ENCODE measurements around the gene DUS2. TPM values are rescaled to one million over a fixed set of nuclear protein-coding genes. Genes with fewer than 3 reads are reported as not detected.
"Not testable (repeated sequence)": the region's sequence is repeated elsewhere in the genome, so short reads cannot be mapped to it uniquely, and the experiment has no call there.

DUS2 gene
- polyA plus RNA-seq, 1 donor (not counting 4 experiments of a cell fraction or from before 2014, with no cell fraction given) = 22.9 TPM

- no peak overlapping the region for H3K4me3 ChIP-seq (ENCODE audit: control insufficient read depth in 2 of 3, extremely low read depth in 1 of 3, insufficient read depth in 2 of 3, low read depth in 1 of 3, low read length in 3 of 3)
These were observed 30.4 kb upstream of the DUS2 start for GRCh38 chr16:67992661-67993206.

GRCh38 chr16:67993207-67994039 is 29.7 kb upstream of the DUS2 start:
- DNase-seq (ENCODE audit: low read depth, low spot score) (no peak), FAIRE-seq (no peak)
- Histone ChIP-seq H3K36me3 (ENCODE audit: control insufficient read depth in 2 of 2, extremely low read depth in 1 of 2, insufficient read depth in 2 of 2, low read length in 2 of 2) (no peaks in the 10 kb centered on the region), H3K27me3 (ENCODE audit: control insufficient read depth, extremely low read depth, insufficient read depth, low read length) (no peaks in the 10 kb centered on the region), H3K4me2 (ENCODE audit: control insufficient read depth, extremely low read depth, insufficient read depth, low read depth, low read length) (peak overlapping the region; percentile 65), H4K20me1 (ENCODE audit: control insufficient read depth, extremely low read depth, insufficient read depth, low read length) (no peaks in the 10 kb centered on the region), H3K4me1 (ENCODE audit: control insufficient read depth, extremely low read depth, insufficient read depth, low read length) (peaks cover 10% of the 10 kb centered on the region), H3K27ac (ENCODE audit: control insufficient read depth, insufficient read depth, low read length) (peak overlapping the region; percentile 53), H3K9me1 (ENCODE audit: control insufficient read depth, extremely low read depth, insufficient read depth, low read length) (no peaks in the 10 kb centered on the region), H3K9ac (ENCODE audit: control insufficient read depth, extremely low read depth, insufficient read depth, low read length) (peak overlapping the region; percentile 64), H3K79me2 (ENCODE audit: control insufficient read depth, insufficient read depth, low read length) (no peaks in the 10 kb centered on the region), H2AFZ (ENCODE audit: control insufficient read depth, low read length) (peak overlapping the region; percentile 85), H3K4me3 (ENCODE audit: control insufficient read depth in 2 of 3, extremely low read depth in 1 of 3, insufficient read depth in 2 of 3, low read depth in 1 of 3, low read length in 3 of 3) (peak overlapping the region in 2 of 3 experiments; percentile 6 to 24), H3K9me3 (ENCODE audit: control insufficient read depth, low read depth, low read length) (no peaks in the 10 kb centered on the region)
- dilution Hi-C loops (cut with MboI; ENCODE audit: extremely low pct_ligation_motif_present, low sequenced_read_pairs) = no loop called here
- TF ChIP-seq EZH2 (IDR thresholded peaks at IDR 0.05; ENCODE audit: low read length) = no peak
- peak; percentile 72 to 98 (median 95) for TF ChIP-seq CTCF (optimal IDR thresholded peaks at IDR 0.05 in 1 of 3, IDR thresholded peaks at IDR 0.05 in 1 of 3, conservative IDR thresholded peaks at IDR 0.05 in 1 of 3; ENCODE audit: extremely low read depth in 1 of 3, insufficient read depth in 2 of 3, low read length in 3 of 3)

More at GRCh38 chr16:67992661-67993206, 30.4 kb upstream of the DUS2 start:
- H3K9ac ChIP-seq (ENCODE audit: control insufficient read depth, extremely low read depth, insufficient read depth, low read length) = no peak overlapping the region
- H3K27me3 ChIP-seq (ENCODE audit: control insufficient read depth, extremely low read depth, insufficient read depth, low read length) = no peaks in the 10 kb centered on the region
- no peak for TF ChIP-seq EZH2 (IDR thresholded peaks at IDR 0.05; ENCODE audit: low read length)
- TF ChIP-seq CTCF (optimal IDR thresholded peaks at IDR 0.05 in 1 of 3, IDR thresholded peaks at IDR 0.05 in 1 of 3, conservative IDR thresholded peaks at IDR 0.05 in 1 of 3; ENCODE audit: extremely low read depth in 1 of 3, insufficient read depth in 2 of 3, low read length in 3 of 3) = no peak
- H3K36me3 ChIP-seq (ENCODE audit: control insufficient read depth in 2 of 2, extremely low read depth in 1 of 2, insufficient read depth in 2 of 2, low read length in 2 of 2) = no peaks in the 10 kb centered on the region
- no peaks in the 10 kb centered on the region for H3K9me3 ChIP-seq (ENCODE audit: control insufficient read depth, low read depth, low read length)
- H3K4me1 ChIP-seq (ENCODE audit: control insufficient read depth, extremely low read depth, insufficient read depth, low read length) = peaks cover 14% of the 10 kb centered on the region
- no peak overlapping the region for H3K4me2 ChIP-seq (ENCODE audit: control insufficient read depth, extremely low read depth, insufficient read depth, low read depth, low read length)
- no peaks in the 10 kb centered on the region for H4K20me1 ChIP-seq (ENCODE audit: control insufficient read depth, extremely low read depth, insufficient read depth, low read length)
- H3K79me2 ChIP-seq (ENCODE audit: control insufficient read depth, insufficient read depth, low read length) = no peaks in the 10 kb centered on the region
- H3K27ac ChIP-seq (ENCODE audit: control insufficient read depth, insufficient read depth, low read length) = no peak overlapping the region
- dilution Hi-C loops (cut with MboI; ENCODE audit: extremely low pct_ligation_motif_present, low sequenced_read_pairs) = no loop called here
- no peak for DNase-seq (ENCODE audit: low read depth, low spot score)
- no peaks in the 10 kb centered on the region for H3K9me1 ChIP-seq (ENCODE audit: control insufficient read depth, extremely low read depth, insufficient read depth, low read length)
- FAIRE-seq = no peak
- peak overlapping the region; percentile 44 for H2AFZ ChIP-seq (ENCODE audit: control insufficient read depth, low read length)

GRCh38 chr16:67994040-67994408 is 29.1 kb upstream of the DUS2 start:
- H2AFZ ChIP-seq (ENCODE audit: control insufficient read depth, low read length); H3K9me3 ChIP-seq (ENCODE audit: control insufficient read depth, low read depth, low read length); FAIRE-seq; H3K9ac ChIP-seq (ENCODE audit: control insufficient read depth, extremely low read depth, insufficient read depth, low read length); H3K4me3 ChIP-seq (ENCODE audit: control insufficient read depth in 2 of 3, extremely low read depth in 1 of 3, insufficient read depth in 2 of 3, low read depth in 1 of 3, low read length in 3 of 3); H3K27ac ChIP-seq (ENCODE audit: control insufficient read depth, insufficient read depth, low read length); dilution Hi-C loops (cut with MboI; ENCODE audit: extremely low pct_ligation_motif_present, low sequenced_read_pairs); H3K79me2 ChIP-seq (ENCODE audit: control insufficient read depth, insufficient read depth, low read length); H3K9me1 ChIP-seq (ENCODE audit: control insufficient read depth, extremely low read depth, insufficient read depth, low read length); H3K4me1 ChIP-seq (ENCODE audit: control insufficient read depth, extremely low read depth, insufficient read depth, low read length); H3K4me2 ChIP-seq (ENCODE audit: control insufficient read depth, extremely low read depth, insufficient read depth, low read depth, low read length); H3K27me3 ChIP-seq (ENCODE audit: control insufficient read depth, extremely low read depth, insufficient read depth, low read length); H4K20me1 ChIP-seq (ENCODE audit: control insufficient read depth, extremely low read depth, insufficient read depth, low read length); H3K36me3 ChIP-seq (ENCODE audit: control insufficient read depth in 2 of 2, extremely low read depth in 1 of 2, insufficient read depth in 2 of 2, low read length in 2 of 2); DNase-seq (ENCODE audit: low read depth, low spot score): not testable (repeated sequence)
